Epithelial cell of esophagus (primary cell): ENCODE data around the gene PDAP1.
"Not testable (repeated sequence)": the region's sequence is repeated elsewhere in the genome, so short reads cannot be mapped to it uniquely, and the experiment has no call there.

Experiments
- DNase-seq: peaks from one replicate; pipeline ENCODE4 v3.0.0; 2010; ENCODE audit warnings: low read depth
- H3K4me3 ChIP-seq: 2 replicates; pipeline ENCODE4 v1.5.1; 2011; ENCODE audit warnings: mild to moderate bottlenecking, low read length, control low read depth
- TF ChIP-seq, protein P1 (sequence below): IDR thresholded peaks from 2 replicates; pipeline ENCODE4 v1.5.1; 2011; ENCODE audit warnings: low read depth, mild to moderate bottlenecking, low read length, control low read depth, inconsistent platforms; ENCODE audit not compliant: insufficient read depth; ENCODE audit errors: missing control alignments

Gene PDAP1

DNA sequence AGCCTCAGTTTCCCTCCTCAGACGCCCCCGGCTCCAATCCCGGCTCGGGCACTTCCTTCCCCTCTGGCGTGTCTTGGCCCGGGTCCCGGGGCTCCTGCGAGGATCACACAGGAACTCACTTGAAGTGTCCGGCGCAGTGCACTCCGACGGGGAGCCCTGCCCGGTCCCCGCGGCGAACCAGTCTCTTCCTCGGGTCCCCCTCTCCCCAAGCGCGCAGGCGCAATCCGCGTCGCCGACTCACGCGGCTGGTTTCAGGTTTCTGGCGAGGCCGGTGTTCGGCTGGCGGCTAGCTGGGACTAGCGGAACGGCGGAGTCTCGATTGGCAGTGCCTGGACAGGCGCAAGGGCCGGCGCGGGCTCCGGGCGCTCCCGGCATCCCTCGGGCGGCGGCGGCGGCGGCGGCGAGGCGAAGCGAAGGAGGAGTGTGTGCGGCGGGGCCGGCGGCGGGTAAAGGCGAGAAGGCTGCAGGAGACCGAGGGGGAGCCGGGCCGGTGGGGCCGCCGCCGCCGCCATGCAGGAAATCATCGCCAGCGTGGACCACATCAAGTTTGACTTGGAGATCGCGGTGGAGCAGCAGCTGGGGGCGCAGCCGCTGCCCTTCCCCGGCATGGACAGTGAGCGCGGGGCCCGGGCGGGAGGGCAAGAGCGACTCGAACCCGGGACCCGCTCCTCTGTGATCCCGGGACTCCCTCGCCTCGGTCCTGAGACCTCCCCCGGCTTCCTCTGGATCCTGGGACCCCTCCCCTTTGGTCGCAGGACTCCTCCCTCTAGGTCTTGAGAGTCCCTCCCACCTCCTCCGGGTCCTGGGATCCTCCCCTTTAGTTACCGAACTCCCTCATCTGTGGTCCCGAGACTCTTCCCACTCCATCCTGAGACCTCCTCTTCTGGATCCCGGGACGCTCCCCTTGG, 30.4 kb upstream of the PDAP1 start, which contains the start of the genes CPSF4 and PTCD1:
Gene CPSF4, plus strand, starts transcription at position 371 of the 908 bp plus-strand sequence. Its CDS starts 140 bp downstream, at position 511.
Gene PTCD1, minus strand, starts transcription at position 226 of the 908 bp plus-strand sequence. CDS start 3,556 bp downstream, outside the sequence.
- peak; percentile 97 for DNase-seq

DNA sequence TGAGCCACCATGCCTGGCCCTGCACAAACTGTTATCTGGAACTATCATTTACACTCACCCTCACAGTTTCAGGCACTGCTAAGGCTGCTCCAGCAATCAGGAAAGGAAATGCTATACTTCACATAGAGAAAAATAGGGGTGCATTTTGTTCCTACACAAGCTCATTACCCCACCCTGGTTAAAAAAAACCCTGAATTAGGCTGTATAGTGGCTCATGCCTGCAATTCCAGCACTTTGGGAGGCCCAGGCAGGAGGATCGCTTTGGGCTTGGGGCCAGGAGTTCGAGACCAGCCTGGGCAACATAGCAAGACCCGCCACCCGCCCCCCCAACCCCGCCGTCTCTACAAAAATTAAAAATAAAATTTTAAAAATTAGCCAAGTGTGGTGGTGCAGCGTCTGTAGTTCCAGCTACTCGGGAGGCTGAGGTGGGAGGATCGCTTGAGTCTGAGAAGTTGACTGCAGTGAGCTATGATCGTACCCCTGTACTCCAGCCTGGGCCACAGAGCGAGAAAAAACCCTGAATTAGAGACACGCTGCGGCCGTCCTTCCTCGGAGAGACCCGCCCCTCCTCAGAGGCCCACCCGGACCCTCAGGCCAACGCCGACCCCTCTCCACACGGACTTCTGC, 29.7 kb upstream of the PDAP1 start:
- peak overlapping the region; percentile 95 for H3K4me3 ChIP-seq
- DNase-seq: no peak
- TF ChIP-seq, protein P1, sequence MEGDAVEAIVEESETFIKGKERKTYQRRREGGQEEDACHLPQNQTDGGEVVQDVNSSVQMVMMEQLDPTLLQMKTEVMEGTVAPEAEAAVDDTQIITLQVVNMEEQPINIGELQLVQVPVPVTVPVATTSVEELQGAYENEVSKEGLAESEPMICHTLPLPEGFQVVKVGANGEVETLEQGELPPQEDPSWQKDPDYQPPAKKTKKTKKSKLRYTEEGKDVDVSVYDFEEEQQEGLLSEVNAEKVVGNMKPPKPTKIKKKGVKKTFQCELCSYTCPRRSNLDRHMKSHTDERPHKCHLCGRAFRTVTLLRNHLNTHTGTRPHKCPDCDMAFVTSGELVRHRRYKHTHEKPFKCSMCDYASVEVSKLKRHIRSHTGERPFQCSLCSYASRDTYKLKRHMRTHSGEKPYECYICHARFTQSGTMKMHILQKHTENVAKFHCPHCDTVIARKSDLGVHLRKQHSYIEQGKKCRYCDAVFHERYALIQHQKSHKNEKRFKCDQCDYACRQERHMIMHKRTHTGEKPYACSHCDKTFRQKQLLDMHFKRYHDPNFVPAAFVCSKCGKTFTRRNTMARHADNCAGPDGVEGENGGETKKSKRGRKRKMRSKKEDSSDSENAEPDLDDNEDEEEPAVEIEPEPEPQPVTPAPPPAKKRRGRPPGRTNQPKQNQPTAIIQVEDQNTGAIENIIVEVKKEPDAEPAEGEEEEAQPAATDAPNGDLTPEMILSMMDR: no peak

More for the DNA sequence above, 30.4 kb upstream of the PDAP1 start, which contains the start of the genes CPSF4 and PTCD1:
- H3K4me3 ChIP-seq: peak within 1 kb of the TSS; percentile 95
- TF ChIP-seq, protein P1: no peak

DNA sequence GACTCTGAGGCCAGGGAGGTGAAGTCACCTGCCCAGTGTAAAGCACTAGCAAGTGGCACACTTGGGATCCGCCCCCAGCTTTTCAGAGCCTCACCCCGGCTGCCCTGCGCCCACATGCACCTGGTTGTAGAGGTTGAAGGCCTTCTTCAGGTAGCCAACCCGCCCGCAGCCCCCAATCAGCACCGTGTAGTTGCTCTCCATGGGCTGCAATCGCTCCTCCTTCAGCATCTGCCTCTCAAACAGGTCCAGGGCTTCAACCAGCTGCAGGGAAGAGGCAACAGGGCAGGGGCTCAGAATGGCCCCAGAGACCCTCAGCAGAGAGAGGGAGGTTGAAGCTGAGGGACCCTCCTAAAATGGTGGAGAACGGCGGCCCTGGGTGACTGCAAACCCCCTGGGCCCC, 24.8 kb upstream of the PDAP1 start:
- no peak overlapping the region for H3K4me3 ChIP-seq
- no peak for DNase-seq
- TF ChIP-seq, protein P1: no peak

DNA sequence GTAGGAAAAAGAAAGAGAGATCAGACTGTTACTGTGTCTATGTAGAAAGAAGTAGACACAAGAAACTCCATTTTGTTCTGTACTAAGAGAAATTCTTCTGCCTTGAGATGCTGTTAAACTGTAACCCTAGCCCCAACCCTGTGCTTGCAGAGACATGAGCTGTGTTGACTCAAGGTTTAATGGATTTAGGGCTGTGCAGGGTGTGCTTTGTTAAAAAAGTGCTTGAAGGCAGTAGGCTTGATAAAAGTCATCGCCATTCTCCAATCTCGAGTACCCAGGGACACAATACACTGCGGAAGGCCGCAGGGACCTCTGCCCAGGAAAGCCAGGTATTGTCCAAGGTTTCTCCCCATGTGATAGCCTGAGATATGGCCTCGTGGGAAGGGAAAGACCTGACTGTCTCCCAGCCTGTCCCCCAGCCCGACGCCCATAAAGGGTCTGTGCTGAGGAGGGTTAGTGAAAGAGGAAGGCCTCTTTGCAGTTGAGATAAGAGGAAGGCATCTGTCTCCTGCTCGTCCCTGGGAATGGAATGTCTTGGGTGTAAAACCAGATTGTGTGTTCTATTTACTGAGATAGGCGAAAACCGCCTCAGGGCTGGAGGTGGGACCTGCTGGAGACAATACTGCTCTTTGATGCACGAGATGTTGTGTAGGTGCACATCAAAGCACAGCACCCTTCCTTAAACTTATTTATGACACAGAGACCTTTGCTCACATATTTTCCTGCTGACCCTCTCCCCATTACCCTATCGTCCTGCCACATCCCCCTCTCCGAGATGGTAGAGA, 23.6 kb upstream of the PDAP1 start:
- peak; percentile 79 for DNase-seq
- not testable (repeated sequence) for H3K4me3 ChIP-seq

DNA sequence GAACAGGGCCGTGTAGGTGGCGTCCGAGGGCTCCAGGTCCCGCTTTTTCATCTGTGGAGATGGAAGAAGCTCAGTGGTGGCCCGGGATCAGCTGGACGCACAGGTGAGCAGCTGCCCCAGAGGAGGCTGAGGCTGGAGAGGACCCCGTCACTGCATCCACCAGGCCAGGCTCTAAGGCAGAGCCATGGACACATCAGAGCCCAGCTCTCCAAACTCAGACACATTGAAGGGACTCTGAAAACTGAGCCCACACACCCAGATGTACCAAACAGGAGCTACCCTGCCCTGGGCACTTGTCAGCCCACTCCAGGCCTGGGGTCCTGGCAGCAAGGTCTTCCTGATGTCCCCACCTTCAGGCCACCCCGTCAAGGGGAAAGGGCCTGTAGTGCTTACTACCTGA, 21.4 kb upstream of the PDAP1 start:
- TF ChIP-seq, protein P1: no peak
- no peak overlapping the region for H3K4me3 ChIP-seq
- no peak for DNase-seq

DNA sequence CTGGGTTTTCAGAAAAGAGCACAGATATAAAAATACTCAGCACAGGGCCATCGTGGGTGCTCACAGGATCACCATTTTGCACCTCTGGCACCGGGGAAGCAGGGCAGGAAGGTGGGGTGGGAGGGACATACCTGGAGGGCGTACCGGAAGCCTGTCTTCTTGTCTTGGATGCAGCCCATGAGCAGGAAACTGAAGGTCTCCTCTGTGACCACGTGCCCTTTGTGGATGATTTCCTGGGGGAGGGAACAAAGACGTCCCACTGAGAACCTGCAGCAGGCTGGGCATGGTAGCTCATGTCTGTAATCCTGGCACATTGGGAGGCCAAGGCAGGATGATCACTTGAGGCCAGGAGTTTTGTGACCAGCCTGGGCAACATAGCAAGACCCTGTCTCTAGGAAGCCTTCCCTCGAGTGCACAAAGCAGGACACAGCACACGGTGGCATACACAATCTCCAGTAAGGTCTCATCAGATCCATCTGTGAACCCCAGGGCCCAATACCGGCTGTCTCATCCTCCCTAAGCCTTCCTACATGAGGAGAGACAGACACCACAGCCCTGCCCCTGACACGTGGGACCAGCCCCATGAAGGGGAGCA, 20.7 kb upstream of the PDAP1 start:
- TF ChIP-seq, protein P1: no peak
- H3K4me3 ChIP-seq: no peak overlapping the region
- DNase-seq: no peak
